Esophagus mucosa (tissue), 1 donor: ENCODE results near the gene ZFR2. TPM values are rescaled to one million over a fixed set of nuclear protein-coding genes. Genes with fewer than 3 reads are reported as not detected.
"Not testable (repeated sequence)": the region's sequence is repeated elsewhere in the genome, so short reads cannot be mapped to it uniquely, and the experiment has no call there.

Experiments
- ATAC-seq: fragments of 200-7000 bp; cut with Tn5 transposase; one replicate; pipeline ENCODE4 v1.9.1; 2020
- total RNA-seq: library from RNA; stranded (reverse); gene quantifications from one replicate; pipeline ENCODE4 v1.2.4, GENCODE V29; 2023
- donor health status: DM: yes; HTN: yes; CAD: no.

The ZFR2 gene
- total RNA-seq, 1 donor from 2014 or later, result not detected

DNA sequence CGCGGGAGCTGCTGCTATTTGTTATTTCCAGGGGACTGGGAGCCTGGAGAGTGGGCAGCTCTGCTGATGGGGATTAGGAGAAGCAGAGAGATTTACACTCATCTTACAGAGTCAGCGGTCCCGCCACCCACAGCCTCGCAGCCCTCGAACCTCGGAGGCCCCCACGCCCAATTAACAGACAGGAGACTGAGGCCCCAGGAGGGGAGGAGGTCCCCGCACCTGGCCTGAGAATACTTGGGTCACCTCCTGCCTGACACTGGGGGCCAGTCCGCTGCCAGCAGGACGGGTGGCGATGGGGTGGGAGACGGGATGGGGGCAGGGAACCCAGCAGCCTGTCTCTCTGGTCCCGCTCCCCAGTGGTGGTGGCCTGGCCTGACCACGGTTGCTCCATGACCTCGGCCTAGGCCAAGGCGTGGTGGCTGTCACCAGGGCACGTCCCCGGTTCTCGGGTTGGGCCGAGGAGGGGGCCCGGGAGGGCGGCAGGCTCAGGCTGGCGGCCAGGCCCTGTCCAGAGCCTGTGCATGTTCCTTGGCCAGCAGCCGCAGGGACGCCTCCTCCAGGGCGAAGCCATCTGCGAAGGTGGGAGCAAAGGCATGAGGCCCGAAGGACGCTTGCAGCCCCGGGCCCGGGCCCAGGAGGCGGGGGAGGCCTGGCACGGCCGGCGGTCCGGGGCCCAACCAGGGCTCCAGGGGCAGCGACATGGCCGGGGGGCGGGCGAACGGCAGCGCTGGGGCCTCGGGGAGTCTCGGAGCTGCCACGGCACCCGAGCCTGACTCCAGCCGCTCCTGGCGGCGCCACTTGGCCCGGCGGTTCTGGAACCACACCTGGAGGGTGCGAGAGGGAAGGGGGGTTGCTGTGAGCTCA, 98.5 kb downstream of the ZFR2 start:
- no peak for ATAC-seq

DNA sequence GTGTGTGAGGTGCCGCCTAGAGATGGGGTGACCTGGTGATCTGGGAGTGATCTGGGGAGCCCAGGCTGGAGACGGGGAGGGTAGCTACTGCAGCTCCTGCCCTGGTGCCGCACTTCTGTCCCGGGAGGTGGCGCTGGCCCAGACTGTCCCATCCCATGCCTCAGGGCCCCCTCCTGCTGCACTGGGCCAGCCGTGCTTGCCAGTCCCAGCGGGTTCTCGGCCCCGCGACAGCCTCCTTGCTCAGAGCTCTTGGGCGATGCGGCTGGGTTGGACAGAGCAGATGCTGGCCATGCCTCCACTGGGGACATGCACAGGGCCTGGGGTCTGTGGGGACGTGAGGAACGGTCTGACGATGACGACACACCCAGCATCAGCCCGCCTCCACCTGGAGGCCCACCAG, 99.3 kb downstream of the ZFR2 start:
- ATAC-seq, result no peak

DNA sequence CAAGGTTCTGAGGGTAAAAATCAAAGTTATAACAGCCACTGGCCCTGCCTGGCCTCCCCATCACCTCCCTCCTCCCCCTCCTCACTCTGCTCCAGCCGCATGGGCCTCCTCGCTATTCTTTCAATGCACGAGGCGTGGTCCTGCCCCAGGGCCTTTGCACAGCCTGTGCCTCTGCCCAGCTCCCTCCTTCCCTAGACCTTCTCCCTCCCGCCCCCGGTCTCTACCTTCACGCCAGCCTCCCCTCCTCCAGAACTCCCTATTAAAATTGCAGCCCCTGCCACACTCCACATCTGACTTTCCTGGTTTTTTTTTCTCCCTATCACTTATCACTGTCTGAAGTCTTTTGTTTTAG, 100.1 kb downstream of the ZFR2 start:
- ATAC-seq, result no peak

DNA sequence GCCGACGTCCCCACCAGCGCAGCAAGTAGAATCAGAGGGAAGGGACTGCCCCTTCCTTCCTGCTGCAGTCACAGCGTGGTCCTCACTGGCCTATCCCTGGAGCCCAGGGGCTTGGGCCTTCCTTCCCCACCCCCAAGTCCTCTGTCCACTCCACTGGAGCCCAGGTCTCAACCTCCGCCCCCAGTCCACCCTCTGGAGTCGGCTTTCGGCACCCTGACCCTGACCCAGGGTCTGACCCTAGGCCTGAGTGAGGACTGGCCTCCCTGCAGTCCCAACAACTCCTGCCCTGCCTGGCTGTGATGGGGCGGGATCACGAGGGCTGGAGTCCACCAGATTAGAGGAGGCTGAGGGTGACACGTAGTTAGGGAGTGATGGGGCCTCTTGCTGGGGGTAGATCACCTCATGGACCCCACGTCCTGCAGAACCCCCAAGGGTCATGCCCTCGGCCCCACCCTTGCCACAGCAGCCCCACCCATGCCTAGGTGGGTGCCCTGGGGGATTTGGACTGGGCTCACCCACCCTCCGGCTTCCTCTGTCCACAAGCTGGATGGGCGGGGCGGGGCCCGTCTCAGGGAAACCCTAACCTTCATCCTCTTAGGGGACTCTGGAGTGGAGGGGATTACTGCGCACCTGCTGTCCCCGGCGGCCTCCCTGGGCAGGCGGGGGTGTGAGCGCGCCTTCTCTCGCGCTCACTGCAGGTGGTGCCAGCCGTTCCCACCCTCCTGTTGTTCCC, 100.7 kb downstream of the ZFR2 start:
- ATAC-seq, result peak; percentile 6

DNA sequence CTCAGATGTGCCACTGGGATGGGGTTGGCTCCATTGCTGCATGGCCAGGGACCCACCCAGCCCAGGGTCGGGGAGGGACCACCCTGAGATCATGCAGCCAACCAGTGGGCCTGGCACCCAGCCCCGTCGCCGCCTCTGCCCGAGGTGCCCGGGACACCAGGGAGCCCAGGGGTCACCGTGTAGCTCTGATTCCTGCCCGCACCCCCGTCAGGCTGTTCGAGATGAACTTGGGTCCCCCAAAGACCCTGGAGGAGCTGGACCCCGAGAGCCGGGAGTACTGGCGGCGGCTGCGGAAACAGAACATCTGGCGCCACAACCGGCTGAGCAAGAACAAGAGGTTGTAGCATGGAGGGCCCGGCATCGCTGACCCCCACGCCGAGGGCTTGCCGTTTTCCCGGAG, 101.8 kb downstream of the ZFR2 start:
- ATAC-seq, result no peak

DNA sequence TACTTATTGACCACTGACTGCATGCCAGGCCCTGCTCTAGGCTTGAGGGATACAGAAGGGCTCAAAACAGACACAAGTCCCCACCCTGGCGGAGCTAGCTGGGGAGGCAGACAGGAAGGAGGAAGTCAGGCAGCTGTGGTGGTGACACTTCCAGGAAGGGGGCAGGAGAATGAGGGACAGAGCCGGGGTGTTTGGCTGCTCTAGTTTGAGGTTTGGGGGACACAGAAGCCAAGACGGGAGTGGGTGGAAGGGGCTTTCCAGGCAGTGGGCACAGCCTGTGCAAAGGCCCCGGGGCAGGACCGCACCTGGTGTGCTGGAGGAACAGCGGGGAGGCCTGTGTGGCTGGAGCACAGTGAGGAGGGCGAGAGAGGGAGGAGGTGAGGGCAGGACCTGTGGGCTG, 102.3 kb downstream of the ZFR2 start:
- no peak for ATAC-seq

DNA sequence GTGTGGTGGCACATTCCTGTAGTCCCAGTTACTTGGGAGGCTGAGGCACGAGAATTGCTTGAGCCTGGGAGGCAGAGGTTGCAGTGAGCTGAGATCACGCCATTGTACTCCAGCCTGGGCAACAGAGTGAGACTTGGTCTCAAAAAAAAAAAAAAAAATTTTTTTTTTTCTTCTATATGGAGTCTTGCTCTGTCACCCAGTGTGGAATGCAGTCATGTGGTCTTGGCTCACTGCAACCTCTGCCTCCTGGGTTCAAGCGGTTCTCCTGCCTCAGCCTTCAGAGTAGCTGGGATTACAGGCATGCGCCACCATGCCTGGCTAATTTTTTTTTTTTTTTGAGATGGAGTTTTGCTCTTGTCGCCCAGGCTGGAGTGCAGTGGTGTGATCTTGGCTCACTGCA, 103.1 kb downstream of the ZFR2 start:
- not testable (repeated sequence) for ATAC-seq

DNA sequence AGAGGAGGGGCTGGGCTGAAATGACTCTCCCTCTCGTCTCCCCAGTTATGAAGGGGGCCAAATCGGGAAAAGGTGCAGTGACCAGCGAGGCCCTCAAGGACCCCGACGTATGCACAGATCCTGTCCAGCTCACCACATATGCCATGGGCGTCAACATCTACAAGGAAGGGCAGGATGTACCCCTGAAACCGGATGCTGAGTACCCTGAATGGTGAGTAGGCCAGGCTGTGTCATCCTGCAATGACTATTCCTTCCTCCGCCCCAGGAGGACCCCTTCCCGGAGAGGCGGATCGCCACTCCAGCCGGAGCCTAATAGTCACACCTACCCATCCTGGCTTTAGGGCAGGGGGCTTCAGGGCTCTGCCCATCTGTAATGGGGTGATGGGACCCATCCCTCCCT, 103.7 kb downstream of the ZFR2 start:
- no peak for ATAC-seq

DNA sequence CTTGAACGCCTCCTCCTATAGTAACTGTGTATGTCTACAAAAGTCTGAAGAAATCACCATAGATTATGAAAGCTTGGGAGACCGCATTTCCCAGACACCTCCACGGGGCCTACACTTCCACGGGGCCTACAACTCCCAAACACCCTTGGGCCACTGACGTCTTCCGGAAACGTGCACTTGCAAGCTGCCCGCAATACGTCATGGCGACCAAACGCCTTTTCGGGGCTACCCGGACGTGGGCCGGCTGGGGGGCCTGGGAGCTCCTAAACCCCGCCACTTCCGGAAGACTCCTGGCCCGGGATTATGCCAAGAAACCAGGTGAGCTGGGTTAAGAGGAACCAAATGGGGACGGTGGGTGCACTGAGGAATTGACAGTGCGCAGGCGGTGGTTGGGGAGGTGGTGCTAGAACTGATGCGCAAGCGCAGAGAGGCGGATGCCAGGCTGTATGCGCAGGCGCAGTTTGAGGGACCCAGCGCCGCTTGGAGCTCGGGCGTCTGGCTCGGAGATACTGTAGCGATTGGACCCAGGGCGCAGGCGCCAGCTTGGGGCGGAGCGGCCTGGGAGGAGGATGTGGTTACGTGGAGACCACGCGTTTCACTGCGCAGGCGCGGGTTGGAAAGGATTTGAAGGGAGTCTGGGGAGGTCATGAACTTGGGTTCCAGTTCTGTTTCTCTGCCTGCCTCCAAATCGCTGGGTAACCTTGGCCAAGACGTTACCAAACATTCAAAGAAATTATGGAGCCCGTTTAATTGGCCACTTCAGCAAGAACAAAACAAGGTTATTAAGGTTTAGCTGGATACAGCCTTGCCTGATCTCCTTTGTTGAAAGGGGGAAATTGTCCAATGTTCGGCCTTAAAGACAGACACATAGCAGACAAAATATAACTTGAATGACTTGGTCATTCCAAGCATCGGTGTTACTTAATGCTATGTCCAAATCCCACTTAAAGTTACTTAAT, 106.1 kb downstream of the ZFR2 start, which contains the start of gene MRPL54:
TSS of gene MRPL54 (plus strand) at position 182 of the 959 bp plus-strand sequence. CDS start at position 201, 19 bp downstream.
- ATAC-seq, result peak; percentile 95

DNA sequence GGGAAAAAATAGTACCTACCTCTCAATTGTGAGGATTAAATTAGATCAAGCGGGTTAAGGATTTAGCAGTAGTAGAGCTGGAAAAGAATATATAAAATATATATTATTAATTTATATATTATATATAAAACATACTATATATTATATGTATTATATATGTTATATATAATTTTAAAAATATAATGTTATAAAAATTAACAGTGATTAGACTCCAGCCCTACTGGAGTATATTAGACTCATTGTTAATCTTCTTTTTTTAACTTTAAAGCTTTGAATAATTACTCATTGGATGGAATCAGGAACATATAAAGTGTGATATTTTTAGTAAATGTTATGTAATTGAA, 106.7 kb downstream of the ZFR2 start:
- no peak for ATAC-seq

DNA sequence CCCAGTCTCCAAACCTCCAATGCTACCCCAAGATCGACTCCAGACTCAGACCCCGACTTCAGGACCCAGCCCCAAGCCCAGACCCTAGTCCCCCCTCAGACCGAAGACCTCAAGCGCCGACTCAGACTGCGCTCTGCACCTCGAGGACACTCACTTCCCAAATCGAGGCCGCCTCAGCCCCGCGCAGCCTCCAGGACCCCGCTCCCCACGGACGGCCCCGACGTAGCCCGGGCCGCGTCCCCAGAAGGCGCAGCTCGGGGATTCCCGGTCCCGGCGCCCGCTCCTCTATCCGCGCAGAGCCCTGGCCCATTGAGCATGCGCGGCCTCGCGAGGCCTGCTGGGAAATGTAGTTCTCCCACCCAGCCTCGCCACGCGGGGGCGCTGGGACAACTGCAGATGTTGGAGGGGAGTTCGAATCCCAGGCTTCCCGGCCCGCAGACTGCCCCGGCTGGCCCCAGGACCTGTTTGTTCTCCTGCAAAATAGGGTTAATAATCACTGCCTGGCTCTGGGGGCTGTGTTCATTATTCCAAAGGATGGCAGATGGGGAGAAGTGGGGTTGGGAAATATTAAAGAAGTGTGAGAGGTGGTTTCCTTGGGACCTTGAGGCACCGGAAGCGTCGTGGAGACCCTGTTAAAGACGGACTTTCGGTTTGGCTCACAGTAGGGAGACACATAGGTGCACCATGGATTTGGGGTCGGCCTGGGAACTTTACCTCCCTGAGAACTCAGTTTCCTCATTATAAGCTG, 107.3 kb downstream of the ZFR2 start, which contains the start of gene APBA3:
TSS of gene APBA3 (minus strand) at position 311 of the 748 bp plus-strand sequence. CDS start 1,428 bp downstream, outside the sequence.
- peak; percentile 60 for ATAC-seq

DNA sequence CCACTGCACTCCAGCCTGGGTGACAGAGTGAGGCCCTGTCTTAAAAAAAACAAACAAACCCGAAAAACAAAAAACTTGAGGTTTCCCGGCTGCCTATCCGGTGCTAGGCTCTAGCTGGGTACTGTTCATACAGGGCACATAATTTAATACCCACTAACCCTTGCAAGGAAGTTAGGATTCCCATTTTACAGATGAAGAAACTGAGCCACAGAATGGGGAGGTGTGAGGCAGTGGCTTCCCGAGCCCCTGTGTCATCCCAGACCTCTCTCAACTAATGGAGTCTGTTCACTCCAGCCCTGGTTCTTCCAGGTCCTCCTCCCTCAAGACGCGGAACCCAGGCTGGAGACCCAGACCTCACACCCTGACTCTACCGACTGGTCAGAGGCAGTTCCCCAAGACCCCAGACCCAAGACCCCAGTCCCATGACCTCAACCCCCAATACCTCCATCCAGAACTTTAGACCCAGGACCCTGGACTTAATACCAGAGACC, 107.9 kb downstream of the ZFR2 start:
- ATAC-seq, result no peak

DNA sequence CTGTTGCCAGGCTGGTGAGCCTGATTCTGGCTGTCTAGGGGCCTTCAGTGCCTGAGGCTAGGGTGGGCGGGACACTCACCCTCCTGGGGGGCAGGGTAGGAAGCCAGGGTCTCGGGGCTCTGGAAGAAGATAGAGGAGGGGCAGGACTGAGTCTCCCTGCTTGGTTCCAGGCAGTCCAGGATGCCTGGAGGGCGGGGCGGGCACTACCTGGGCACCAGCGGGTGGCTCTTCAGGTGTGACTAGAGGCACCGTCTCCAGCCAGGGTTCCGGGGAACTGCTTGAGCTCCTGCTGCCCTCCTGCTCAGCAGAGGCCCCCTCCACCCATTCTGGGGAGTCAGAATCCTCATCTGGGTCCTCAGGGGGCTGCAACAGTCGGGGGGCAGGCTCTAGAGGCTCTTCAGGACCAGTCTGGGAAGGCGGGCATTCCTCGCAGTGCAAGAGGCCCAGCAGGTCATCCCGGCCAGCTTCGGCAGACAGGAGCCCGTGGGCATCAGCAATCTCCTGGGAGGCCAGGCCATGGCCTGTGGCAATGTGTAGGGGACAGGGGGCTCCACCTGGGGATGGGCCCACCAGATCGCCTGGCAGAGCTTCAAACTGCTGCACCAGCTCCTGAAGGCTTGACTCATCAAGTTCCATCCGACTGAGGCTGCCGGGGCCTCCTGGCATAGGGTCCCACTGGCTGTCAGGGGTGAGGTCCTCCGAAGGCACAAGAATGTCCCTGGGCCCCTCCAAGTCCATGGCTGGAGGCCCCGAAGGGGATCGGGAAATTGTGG, 109.2 kb downstream of the ZFR2 start:
- no peak for ATAC-seq

DNA sequence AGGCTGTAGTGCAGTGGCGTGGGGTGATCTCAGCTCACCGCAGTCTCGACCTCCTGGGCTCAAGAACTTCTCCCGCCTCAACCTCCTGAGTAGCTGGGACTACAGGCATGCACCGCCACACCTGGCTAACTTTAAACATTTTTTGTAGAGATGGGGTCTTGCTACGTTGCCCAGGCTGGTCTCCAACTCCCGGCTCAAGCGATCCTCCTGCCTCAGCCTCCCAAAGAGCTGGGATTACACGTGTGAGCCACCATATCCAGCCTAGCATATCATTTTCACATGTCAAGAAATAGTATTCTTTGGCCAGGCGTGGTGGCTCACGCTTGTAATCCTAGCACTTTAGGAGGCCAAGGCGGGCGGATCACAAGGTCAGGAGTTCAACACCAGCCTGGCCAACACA, 110.5 kb downstream of the ZFR2 start:
- ATAC-seq, result not testable (repeated sequence)

DNA sequence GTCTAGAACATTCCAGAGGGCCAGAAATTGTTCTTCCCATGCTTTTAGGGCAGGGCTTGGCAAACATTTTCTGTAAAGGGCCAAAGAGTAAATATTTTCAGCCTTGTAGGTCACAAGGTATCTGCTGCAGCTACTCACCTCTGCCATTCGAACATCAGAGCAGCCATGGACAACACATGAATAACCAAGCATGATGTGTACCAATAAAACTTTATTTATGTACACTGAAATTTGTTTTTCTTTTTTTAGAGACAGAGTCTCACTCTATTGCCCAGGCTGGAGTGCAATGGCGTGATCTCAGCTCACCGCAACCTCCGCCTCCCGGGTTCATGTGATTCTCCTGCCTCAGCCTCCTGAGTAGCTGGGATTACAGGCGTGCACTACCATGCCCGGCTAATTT, 111.1 kb downstream of the ZFR2 start:
- not testable (repeated sequence) for ATAC-seq

Other genes with a start within 250 kb of the ZFR2 start
- 10.5 TPM for gene CACTIN, start 242.2 kb downstream of the ZFR2 start, total RNA-seq
- 16.4 TPM for gene PIP5K1C, start 168.6 kb downstream of the ZFR2 start, total RNA-seq
- 40.9 TPM for gene TJP3, start 160.7 kb downstream of the ZFR2 start, total RNA-seq
- gene APBA3, start 107.3 kb downstream of the ZFR2 start, total RNA-seq, result 10.9 TPM
- gene MRPL54, start 106.4 kb downstream of the ZFR2 start, total RNA-seq, result 62.3 TPM
- not detected for gene RAX2, start 96.8 kb downstream of the ZFR2 start, total RNA-seq
- gene MATK, start 82.7 kb downstream of the ZFR2 start, total RNA-seq, result 0.24 TPM
- not detected for gene ATCAY, start 11.6 kb upstream of the ZFR2 start, total RNA-seq
- not detected for gene NMRK2, start 64.0 kb upstream of the ZFR2 start, total RNA-seq
- 28.8 TPM for gene DAPK3, start 102.1 kb upstream of the ZFR2 start, total RNA-seq
- gene EEF2, start 116.4 kb upstream of the ZFR2 start, total RNA-seq, result 2,169 TPM
- gene PIAS4, start 138.7 kb upstream of the ZFR2 start, total RNA-seq, result 19.3 TPM
- 53.7 TPM for gene ZBTB7A, start 197.9 kb upstream of the ZFR2 start, total RNA-seq